ENCODE data around the gene CNGA1.
"Not testable (repeated sequence)": the region's sequence is repeated elsewhere in the genome, so short reads cannot be mapped to it uniquely, and the experiment has no call there.

Gene CNGA1

DNA sequence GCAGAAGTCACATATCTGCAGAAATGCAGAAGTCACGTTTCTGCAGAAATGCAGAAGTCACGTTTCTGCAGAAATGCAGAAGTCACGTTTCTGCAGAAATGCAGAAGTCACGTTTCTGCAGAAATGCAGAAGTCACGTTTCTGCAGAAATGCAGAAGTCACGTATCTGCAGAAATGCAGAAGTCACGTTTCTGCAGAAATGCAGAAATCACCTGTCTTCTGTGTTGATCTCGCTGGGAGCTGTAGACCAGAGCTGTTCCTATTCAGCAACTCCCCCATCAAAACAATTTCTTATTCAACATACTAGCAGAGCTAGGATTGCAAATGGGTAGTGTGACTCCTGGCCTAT is 93.2 kb downstream of the CNGA1 start:
- not testable (repeated sequence) for H3K4me3 ChIP-seq (ENCODE audit: low read length); H3K9ac ChIP-seq (ENCODE audit: low read length)
- peaks cover 30% of the 10 kb centered on the region for H3K27me3 ChIP-seq (replicated peaks; ENCODE audit: control insufficient read depth, insufficient read depth, low read length)

DNA sequence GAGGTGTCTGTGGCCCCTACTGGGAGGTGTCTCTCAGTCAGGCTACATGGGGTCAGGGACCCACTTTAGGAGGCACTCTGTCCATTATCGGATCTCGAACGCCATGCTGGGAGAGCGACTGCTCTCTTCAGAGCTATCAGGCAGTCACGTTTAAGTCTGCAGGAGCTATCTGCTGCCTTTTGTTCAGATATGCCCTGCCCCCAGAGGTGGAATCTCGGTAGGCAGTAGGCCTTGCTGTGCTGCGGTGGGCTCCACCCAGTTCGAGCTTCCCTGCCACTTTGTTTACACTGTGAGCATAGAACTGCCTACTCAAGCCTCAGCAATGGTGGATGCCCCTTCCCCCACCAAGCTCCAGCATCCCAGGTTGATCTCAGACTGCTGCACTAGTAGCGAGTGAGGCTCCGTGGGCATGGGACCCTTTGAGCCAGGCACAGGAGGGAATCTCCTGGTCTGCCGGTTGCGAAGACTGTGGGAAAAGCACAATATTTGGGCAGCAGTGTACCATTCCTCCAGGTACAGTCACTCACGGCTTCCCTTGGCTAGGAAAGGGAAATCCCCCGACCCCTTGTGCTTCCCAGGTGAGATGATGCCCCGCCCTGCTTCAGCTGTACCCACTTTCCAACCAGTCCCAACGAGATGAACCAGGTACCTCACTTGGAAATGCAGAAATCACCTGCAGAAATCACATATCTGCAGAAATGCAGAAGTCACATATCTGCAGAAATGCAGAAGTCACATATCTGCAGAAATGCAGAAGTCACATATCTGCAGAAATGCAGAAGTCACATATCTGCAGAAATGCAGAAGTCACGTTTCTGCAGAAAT is 93.8 kb downstream of the CNGA1 start:
- H3K9ac ChIP-seq (ENCODE audit: low read length); H3K4me3 ChIP-seq (ENCODE audit: low read length); H3K36me3 ChIP-seq (ENCODE audit: control insufficient read depth, insufficient read depth, low read length, severe bottlenecking); H3K4me1 ChIP-seq (ENCODE audit: control insufficient read depth, insufficient read depth, low read length); DNase-seq (ENCODE audit: low read depth); H3K9me3 ChIP-seq (ENCODE audit: control insufficient read depth, low read length): not testable (repeated sequence)
- peaks cover 26% of the 10 kb centered on the region for H3K27me3 ChIP-seq (replicated peaks; ENCODE audit: control insufficient read depth, insufficient read depth, low read length)

More for the DNA sequence above, 93.2 kb downstream of the CNGA1 start:
- not testable (repeated sequence) for H3K4me1 ChIP-seq (ENCODE audit: control insufficient read depth, insufficient read depth, low read length); H3K36me3 ChIP-seq (ENCODE audit: control insufficient read depth, insufficient read depth, low read length, severe bottlenecking); DNase-seq (ENCODE audit: low read depth); H3K9me3 ChIP-seq (ENCODE audit: control insufficient read depth, low read length)

DNA sequence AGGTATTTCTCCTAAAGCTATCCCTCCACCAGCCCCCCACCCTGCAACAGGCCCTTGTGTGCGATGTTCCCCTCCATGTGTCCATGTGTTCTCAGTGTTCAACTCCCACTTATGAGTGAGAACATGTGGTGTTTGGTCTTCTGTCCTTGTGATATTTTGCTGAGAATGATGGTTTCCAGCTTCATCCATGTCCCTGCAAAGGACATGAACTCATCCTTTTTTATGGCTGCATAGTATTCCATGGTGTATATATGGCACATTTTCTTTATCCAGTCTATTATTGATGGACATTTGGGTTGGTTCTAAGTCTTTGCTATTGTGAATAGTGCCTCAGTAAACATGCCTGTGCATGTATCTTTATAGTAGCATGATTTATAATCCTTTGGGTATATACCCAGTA is 99.3 kb downstream of the CNGA1 start:
- H3K4me3 ChIP-seq (ENCODE audit: low read length); DNase-seq (ENCODE audit: low read depth); H3K9ac ChIP-seq (ENCODE audit: low read length); H3K4me1 ChIP-seq (ENCODE audit: control insufficient read depth, insufficient read depth, low read length); H3K36me3 ChIP-seq (ENCODE audit: control insufficient read depth, insufficient read depth, low read length, severe bottlenecking); H3K27me3 ChIP-seq (replicated peaks; ENCODE audit: control insufficient read depth, insufficient read depth, low read length); H3K9me3 ChIP-seq (ENCODE audit: control insufficient read depth, low read length): not testable (repeated sequence)

- Histone ChIP-seq H3K4me1 (ENCODE audit: control insufficient read depth, insufficient read depth, low read length) (peaks cover 4% of the 10 kb centered on the region), H3K9ac (ENCODE audit: low read length) (no peak overlapping the region), H3K4me3 (ENCODE audit: low read length) (no peak overlapping the region), H3K36me3 (ENCODE audit: control insufficient read depth, insufficient read depth, low read length, severe bottlenecking) (peaks cover 4% of the 10 kb centered on the region), H3K9me3 (ENCODE audit: control insufficient read depth, low read length) (peaks cover 6% of the 10 kb centered on the region), H3K27me3 (replicated peaks; ENCODE audit: control insufficient read depth, insufficient read depth, low read length) (no peaks in the 10 kb centered on the region)
- no peak for DNase-seq (ENCODE audit: low read depth)
Measured at GRCh38 chr4:47915378-47915777, 101.1 kb downstream of the CNGA1 start.

GRCh38 chr4:47914926-47915237 is 101.6 kb downstream of the CNGA1 start:
- H3K4me1 ChIP-seq (ENCODE audit: control insufficient read depth, insufficient read depth, low read length) = peaks cover 4% of the 10 kb centered on the region
- no peaks in the 10 kb centered on the region for H3K27me3 ChIP-seq (replicated peaks; ENCODE audit: control insufficient read depth, insufficient read depth, low read length)
- H3K4me3 ChIP-seq (ENCODE audit: low read length) = peak overlapping the region; percentile 96
- peak overlapping the region; percentile 76 for H3K9ac ChIP-seq (ENCODE audit: low read length)
- H3K36me3 ChIP-seq (ENCODE audit: control insufficient read depth, insufficient read depth, low read length, severe bottlenecking) = peaks cover 5% of the 10 kb centered on the region
- H3K9me3 ChIP-seq (ENCODE audit: control insufficient read depth, low read length) = peaks cover 6% of the 10 kb centered on the region
- no peak for DNase-seq (ENCODE audit: low read depth)

- peaks cover 5% of the 10 kb centered on the region for H3K36me3 ChIP-seq (ENCODE audit: control insufficient read depth, insufficient read depth, low read length, severe bottlenecking)
- peak within 1 kb of the TSS; percentile 96 for H3K4me3 ChIP-seq (ENCODE audit: low read length)
- H3K9ac ChIP-seq (ENCODE audit: low read length) = peak within 1 kb of the TSS; percentile 94
- no peaks in the 10 kb centered on the region for H3K27me3 ChIP-seq (replicated peaks; ENCODE audit: control insufficient read depth, insufficient read depth, low read length)
- peaks cover 6% of the 10 kb centered on the region for H3K9me3 ChIP-seq (ENCODE audit: control insufficient read depth, low read length)
- peak; percentile 99 for DNase-seq (ENCODE audit: low read depth)
- peaks cover 4% of the 10 kb centered on the region for H3K4me1 ChIP-seq (ENCODE audit: control insufficient read depth, insufficient read depth, low read length)
Measured at GRCh38 chr4:47914220-47914925, 102.1 kb downstream of the CNGA1 start, which contains the start of gene NFXL1. Gene NFXL1, minus strand, starts transcription at chr4:47914583. Its CDS starts 380 bp downstream, at chr4:47914203.

GRCh38 chr4:47913861-47914219 is 102.6 kb downstream of the CNGA1 start:
- H3K4me3 ChIP-seq (ENCODE audit: low read length) = peak overlapping the region; percentile 96
- H3K4me1 ChIP-seq (ENCODE audit: control insufficient read depth, insufficient read depth, low read length) = peaks cover 4% of the 10 kb centered on the region
- peaks cover 6% of the 10 kb centered on the region for H3K9me3 ChIP-seq (ENCODE audit: control insufficient read depth, low read length)
- H3K36me3 ChIP-seq (ENCODE audit: control insufficient read depth, insufficient read depth, low read length, severe bottlenecking) = peaks cover 9% of the 10 kb centered on the region
- peak overlapping the region; percentile 94 for H3K9ac ChIP-seq (ENCODE audit: low read length)
- H3K27me3 ChIP-seq (replicated peaks; ENCODE audit: control insufficient read depth, insufficient read depth, low read length) = no peaks in the 10 kb centered on the region
- DNase-seq (ENCODE audit: low read depth) = no peak

DNA sequence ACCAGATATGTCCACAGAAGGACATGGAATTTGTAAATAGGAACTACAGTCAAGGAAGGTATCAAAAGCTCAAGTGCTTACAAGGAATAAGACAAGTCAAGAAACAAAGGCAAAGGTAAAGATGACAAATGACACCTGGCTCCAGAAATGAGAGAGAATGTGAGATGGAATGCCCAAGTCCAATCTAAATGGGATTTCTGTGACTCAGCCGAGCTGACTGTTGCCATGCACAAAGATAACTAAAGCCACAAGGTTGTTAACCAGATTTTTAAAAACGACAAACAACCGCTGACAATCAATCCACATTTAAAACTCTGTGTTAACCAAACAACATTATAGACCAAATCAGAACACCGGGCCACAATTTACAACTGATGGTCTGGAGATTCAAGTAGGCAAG is 103.2 kb downstream of the CNGA1 start:
- peaks cover 11% of the 10 kb centered on the region for H3K36me3 ChIP-seq (ENCODE audit: control insufficient read depth, insufficient read depth, low read length, severe bottlenecking)
- H3K9ac ChIP-seq (ENCODE audit: low read length) = peak overlapping the region; percentile 94
- H3K27me3 ChIP-seq (replicated peaks; ENCODE audit: control insufficient read depth, insufficient read depth, low read length) = no peaks in the 10 kb centered on the region
- peaks cover 4% of the 10 kb centered on the region for H3K4me1 ChIP-seq (ENCODE audit: control insufficient read depth, insufficient read depth, low read length)
- peak overlapping the region; percentile 96 for H3K4me3 ChIP-seq (ENCODE audit: low read length)
- peak; percentile 32 for DNase-seq (ENCODE audit: low read depth)
- peaks cover 2% of the 10 kb centered on the region for H3K9me3 ChIP-seq (ENCODE audit: control insufficient read depth, low read length)

GRCh38 chr4:47907089-47907646 is 109.3 kb downstream of the CNGA1 start:
- peaks cover 6% of the 10 kb centered on the region for H3K4me1 ChIP-seq (ENCODE audit: control insufficient read depth, insufficient read depth, low read length)
- DNase-seq (ENCODE audit: low read depth) = peak; percentile 53
- no peaks in the 10 kb centered on the region for H3K9me3 ChIP-seq (ENCODE audit: control insufficient read depth, low read length)
- H3K36me3 ChIP-seq (ENCODE audit: control insufficient read depth, insufficient read depth, low read length, severe bottlenecking) = peaks cover 51% of the 10 kb centered on the region
- no peak overlapping the region for H3K4me3 ChIP-seq (ENCODE audit: low read length)
- no peak overlapping the region for H3K9ac ChIP-seq (ENCODE audit: low read length)
- no peaks in the 10 kb centered on the region for H3K27me3 ChIP-seq (replicated peaks; ENCODE audit: control insufficient read depth, insufficient read depth, low read length)

DNA sequence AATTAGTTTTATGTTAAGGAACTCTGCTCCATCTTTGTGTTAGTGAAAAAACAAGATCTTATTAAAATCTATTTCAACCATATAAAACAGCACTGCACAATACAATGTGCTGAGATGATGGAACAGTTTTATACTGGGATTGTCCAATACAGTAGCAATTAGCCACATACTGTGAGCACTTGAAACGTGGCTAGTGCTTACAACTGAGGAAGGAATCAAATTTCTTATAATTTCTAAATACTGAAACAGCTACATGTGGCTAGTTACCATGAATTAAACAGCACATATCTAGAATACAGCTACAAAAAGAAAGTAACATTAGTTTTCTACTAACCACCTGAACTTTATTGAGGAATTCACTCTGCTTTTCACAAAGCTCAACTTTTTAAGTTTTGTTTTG is 116.8 kb downstream of the CNGA1 start:
- Histone ChIP-seq H3K36me3 (ENCODE audit: control insufficient read depth, insufficient read depth, low read length, severe bottlenecking) (peaks cover 70% of the 10 kb centered on the region), H3K27me3 (replicated peaks; ENCODE audit: control insufficient read depth, insufficient read depth, low read length) (no peaks in the 10 kb centered on the region), H3K4me3 (ENCODE audit: low read length) (no peak overlapping the region), H3K9me3 (ENCODE audit: control insufficient read depth, low read length) (no peaks in the 10 kb centered on the region), H3K9ac (ENCODE audit: low read length) (no peak overlapping the region), H3K4me1 (ENCODE audit: control insufficient read depth, insufficient read depth, low read length) (no peaks in the 10 kb centered on the region)
- DNase-seq (ENCODE audit: low read depth) = no peak

DNA sequence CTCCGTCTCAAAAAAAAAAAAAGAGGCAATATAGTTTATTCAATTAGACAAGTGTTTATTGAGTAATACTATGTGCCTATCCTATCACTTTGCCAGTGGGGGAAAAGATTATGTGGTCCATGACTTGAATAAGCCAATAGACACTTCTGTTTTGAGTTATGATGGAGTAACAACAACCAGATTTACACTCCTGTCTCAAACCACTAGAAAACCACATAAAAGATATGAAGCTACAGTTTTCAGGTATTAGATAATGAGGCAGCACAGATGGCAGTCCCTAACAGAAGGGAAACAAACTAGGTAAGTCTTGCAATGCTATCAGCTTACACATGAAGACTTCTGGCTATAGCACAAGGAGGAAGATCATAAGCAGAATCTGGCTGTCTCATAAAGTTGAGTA is 124.6 kb downstream of the CNGA1 start:
- H3K4me1 ChIP-seq (ENCODE audit: control insufficient read depth, insufficient read depth, low read length) = no peaks in the 10 kb centered on the region
- no peak overlapping the region for H3K9ac ChIP-seq (ENCODE audit: low read length)
- no peak overlapping the region for H3K4me3 ChIP-seq (ENCODE audit: low read length)
- no peaks in the 10 kb centered on the region for H3K27me3 ChIP-seq (replicated peaks; ENCODE audit: control insufficient read depth, insufficient read depth, low read length)
- DNase-seq (ENCODE audit: low read depth) = no peak
- peaks cover 93% of the 10 kb centered on the region for H3K36me3 ChIP-seq (ENCODE audit: control insufficient read depth, insufficient read depth, low read length, severe bottlenecking)
- H3K9me3 ChIP-seq (ENCODE audit: control insufficient read depth, low read length) = no peaks in the 10 kb centered on the region

Data from adipocyte (in vitro differentiated cells).